Measurements from ENCODE around the gene MYCN. TPM values are rescaled to one million over a fixed set of nuclear protein-coding genes. Genes with fewer than 3 reads are reported as not detected.

MYCN gene
- total RNA-seq, 1 experiment from 2014 or later, result 54.4 TPM

DNA sequence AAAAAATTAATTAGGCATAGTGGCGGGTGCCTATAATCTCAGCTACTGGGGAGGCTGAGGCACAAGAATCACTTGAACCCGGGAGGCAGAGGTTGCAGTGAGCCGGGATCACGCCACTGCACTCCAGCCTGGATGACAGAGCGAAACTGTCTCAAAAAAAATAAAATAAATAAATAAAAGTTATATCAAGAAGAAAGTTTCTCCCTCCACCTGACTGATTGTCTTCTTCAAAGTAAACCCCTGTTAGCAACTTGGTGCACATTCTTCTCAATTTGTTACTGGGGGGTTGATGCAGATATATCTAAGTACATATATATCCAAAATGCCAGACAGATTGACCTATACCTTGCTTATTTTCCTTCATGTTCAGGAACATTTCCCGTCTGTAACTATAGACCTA lies 5.2 kb upstream of the MYCN start:
- Histone ChIP-seq H3K9me3 (no peaks in the 10 kb centered on the region), H3K36me3 (ENCODE audit: control insufficient read depth, insufficient read depth, low read length) (no peaks in the 10 kb centered on the region), H3K27me3 (replicated peaks; ENCODE audit: control insufficient read depth, insufficient read depth, low read length) (no peaks in the 10 kb centered on the region), H3K4me1 (0 out of 2 replicates have a peak, but pooled peaks cover 6% of the 10 kb centered on the region), H3K4me3 (ENCODE audit: low read depth, low read length) (no peak overlapping the region)
- intact Hi-C loops (cut with micrococcal nuclease; ENCODE audit: unreplicated experiment), result no loop called here
- ChIA-PET POLR2A (no interaction called here), CTCF (no interaction called here)
- Mint-ChIP-seq H3K36me3 (ENCODE audit: insufficient read depth, unreplicated experiment) (no peaks in the 10 kb centered on the region), H3K27me3 (ENCODE audit: insufficient read depth, unreplicated experiment) (no peaks in the 10 kb centered on the region), H3K4me1 (ENCODE audit: low read depth, unreplicated experiment) (peaks cover 4% of the 10 kb centered on the region), H3K9me3 (ENCODE audit: unreplicated experiment) (no peaks in the 10 kb centered on the region), H3K27ac (ENCODE audit: unreplicated experiment) (no peak overlapping the region), H3K4me3 (ENCODE audit: unreplicated experiment) (no peak overlapping the region)
- TF ChIP-seq, protein P1, sequence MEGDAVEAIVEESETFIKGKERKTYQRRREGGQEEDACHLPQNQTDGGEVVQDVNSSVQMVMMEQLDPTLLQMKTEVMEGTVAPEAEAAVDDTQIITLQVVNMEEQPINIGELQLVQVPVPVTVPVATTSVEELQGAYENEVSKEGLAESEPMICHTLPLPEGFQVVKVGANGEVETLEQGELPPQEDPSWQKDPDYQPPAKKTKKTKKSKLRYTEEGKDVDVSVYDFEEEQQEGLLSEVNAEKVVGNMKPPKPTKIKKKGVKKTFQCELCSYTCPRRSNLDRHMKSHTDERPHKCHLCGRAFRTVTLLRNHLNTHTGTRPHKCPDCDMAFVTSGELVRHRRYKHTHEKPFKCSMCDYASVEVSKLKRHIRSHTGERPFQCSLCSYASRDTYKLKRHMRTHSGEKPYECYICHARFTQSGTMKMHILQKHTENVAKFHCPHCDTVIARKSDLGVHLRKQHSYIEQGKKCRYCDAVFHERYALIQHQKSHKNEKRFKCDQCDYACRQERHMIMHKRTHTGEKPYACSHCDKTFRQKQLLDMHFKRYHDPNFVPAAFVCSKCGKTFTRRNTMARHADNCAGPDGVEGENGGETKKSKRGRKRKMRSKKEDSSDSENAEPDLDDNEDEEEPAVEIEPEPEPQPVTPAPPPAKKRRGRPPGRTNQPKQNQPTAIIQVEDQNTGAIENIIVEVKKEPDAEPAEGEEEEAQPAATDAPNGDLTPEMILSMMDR (IDR thresholded peaks at IDR 0.05; ENCODE audit: insufficient read depth in 1 of 2, low read depth in 1 of 2, low read length in 1 of 2, severe bottlenecking in 1 of 2, unreplicated experiment in 1 of 2), result no peak
- no TSS peak for BruUV-seq (replicated peaks)
- DNase-seq, result no peak

DNA sequence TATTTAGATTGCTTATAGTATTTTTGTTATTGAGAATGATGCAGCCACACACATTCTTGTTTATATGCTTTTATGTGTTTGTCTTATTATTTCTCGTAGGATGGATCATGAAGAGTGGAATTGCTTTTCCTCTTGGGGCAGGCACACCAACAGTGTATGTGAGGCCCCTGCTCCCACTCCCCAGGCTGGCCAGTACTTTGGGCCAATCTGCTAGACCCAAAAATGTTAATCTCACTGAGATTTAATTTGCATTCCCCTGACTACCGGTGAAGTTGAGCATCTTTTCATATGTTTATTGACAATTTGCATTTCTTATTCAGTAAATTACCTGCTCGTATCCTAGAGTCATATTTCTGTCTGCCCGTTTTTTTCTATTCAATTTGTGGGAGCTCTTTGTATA lies 4.7 kb upstream of the MYCN start:
- ChIA-PET POLR2A (no interaction called here), CTCF (no interaction called here)
- Mint-ChIP-seq H3K27ac (ENCODE audit: unreplicated experiment) (no peak overlapping the region), H3K27me3 (ENCODE audit: insufficient read depth, unreplicated experiment) (no peaks in the 10 kb centered on the region), H3K9me3 (ENCODE audit: unreplicated experiment) (no peaks in the 10 kb centered on the region), H3K4me1 (ENCODE audit: low read depth, unreplicated experiment) (peaks cover 4% of the 10 kb centered on the region), H3K4me3 (ENCODE audit: unreplicated experiment) (no peak overlapping the region), H3K36me3 (ENCODE audit: insufficient read depth, unreplicated experiment) (peaks cover 2% of the 10 kb centered on the region)
- intact Hi-C loops (cut with micrococcal nuclease; ENCODE audit: unreplicated experiment), result no loop called here
- Histone ChIP-seq H3K4me3 (ENCODE audit: low read depth, low read length) (no peak overlapping the region), H3K4me1 (0 out of 2 replicates have a peak, but pooled peaks cover 6% of the 10 kb centered on the region), H3K27me3 (replicated peaks; ENCODE audit: control insufficient read depth, insufficient read depth, low read length) (no peaks in the 10 kb centered on the region), H3K36me3 (ENCODE audit: control insufficient read depth, insufficient read depth, low read length) (no peaks in the 10 kb centered on the region), H3K9me3 (no peaks in the 10 kb centered on the region)
- BruUV-seq (replicated peaks), result no TSS peak
- TF ChIP-seq, protein P1 (IDR thresholded peaks at IDR 0.05; ENCODE audit: insufficient read depth in 1 of 2, low read depth in 1 of 2, low read length in 1 of 2, severe bottlenecking in 1 of 2, unreplicated experiment in 1 of 2), result no peak
- no peak for DNase-seq

DNA sequence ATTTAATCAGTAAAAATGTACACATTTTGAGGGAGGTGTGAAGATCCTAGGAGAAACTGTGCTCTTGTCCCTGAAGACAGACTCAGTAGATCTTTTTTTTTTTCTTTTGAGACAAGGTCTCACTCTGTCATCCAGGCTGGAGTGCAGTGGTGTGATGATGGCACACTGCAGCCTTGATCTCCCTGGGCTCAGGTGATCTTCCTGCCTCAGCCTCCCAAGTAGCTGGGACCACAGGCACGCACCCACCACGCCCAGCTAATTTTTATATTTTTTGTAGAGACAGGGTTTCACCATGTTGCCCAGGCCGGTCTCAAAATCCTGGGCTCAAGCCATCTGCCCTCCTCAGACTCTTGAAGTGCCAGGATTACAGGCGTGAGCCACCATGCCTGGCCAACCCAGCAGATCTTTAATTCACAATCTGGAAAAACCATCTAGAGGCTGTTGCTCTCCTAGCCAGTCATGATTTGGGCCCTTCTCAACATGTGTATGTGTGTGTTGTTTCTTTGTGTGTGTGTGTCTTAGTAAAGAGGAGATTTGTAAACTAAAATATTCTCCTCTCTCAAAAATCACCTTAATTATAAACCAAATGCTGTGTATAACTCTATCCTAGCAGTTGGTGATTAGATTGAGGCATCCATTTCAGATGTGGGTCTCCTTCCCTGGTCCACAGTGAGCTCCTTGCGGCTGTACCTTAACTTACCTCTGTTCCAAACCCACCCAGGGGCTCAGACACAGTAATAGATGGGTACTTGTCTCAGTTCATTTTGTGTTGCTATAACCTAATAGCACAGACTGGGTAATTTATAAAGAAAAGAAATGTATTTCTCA lies 3.9 kb upstream of the MYCN start:
- POLR2A ChIA-PET, result no interaction called here
- no peaks in the 10 kb centered on the region for H3K27me3 ChIP-seq (replicated peaks; ENCODE audit: control insufficient read depth, insufficient read depth, low read length)
- Mint-ChIP-seq H3K9me3 (ENCODE audit: unreplicated experiment) (no peaks in the 10 kb centered on the region), H3K27me3 (ENCODE audit: insufficient read depth, unreplicated experiment) (no peaks in the 10 kb centered on the region), H3K36me3 (ENCODE audit: insufficient read depth, unreplicated experiment) (peaks cover 7% of the 10 kb centered on the region), H3K27ac (ENCODE audit: unreplicated experiment) (no peak overlapping the region), H3K4me3 (ENCODE audit: unreplicated experiment) (no peak overlapping the region), H3K4me1 (ENCODE audit: low read depth, unreplicated experiment) (peaks cover 4% of the 10 kb centered on the region)
- TF ChIP-seq, protein P1 (IDR thresholded peaks at IDR 0.05; ENCODE audit: insufficient read depth in 1 of 2, low read depth in 1 of 2, low read length in 1 of 2, severe bottlenecking in 1 of 2, unreplicated experiment in 1 of 2), result no peak
- H3K4me1 ChIP-seq, result 0 out of 2 replicates have a peak, but pooled peaks cover 6% of the 10 kb centered on the region
- no peaks in the 10 kb centered on the region for H3K36me3 ChIP-seq (ENCODE audit: control insufficient read depth, insufficient read depth, low read length)
- no peak overlapping the region for H3K4me3 ChIP-seq (ENCODE audit: low read depth, low read length)
- intact Hi-C loops (cut with micrococcal nuclease; ENCODE audit: unreplicated experiment), result no loop called here
- no TSS peak for BruUV-seq (replicated peaks)
- CTCF ChIA-PET, result no interaction called here
- DNase-seq, result peak in 1 of 2 experiments; percentile 4
- H3K9me3 ChIP-seq, result no peaks in the 10 kb centered on the region

Data from Caco-2 (cell line).